Right lung (tissue), 5 donors: ENCODE measurements around the gene FAM111B. TPM values are rescaled to one million over a fixed set of nuclear protein-coding genes. Genes with fewer than 3 reads are reported as not detected.
"Not testable (repeated sequence)": the region's sequence is repeated elsewhere in the genome, so short reads cannot be mapped to it uniquely, and the experiment has no call there.

Source experiments
- DNase-seq, 2 donors: peaks; one replicate each; pipeline ENCODE4 v3.0.0-alpha.2; 2013
- polyA plus RNA-seq, 5 donors: library from polyadenylated mRNA; unstranded; fragments of 120-200 nt; gene quantifications; one replicate each; pipeline versions ENCODE4 v1.2.1 to v1.2.3, GENCODE V29; 2013; ENCODE audit warnings: inconsistent platforms in 1 of 5, low replicate concordance in 1 of 5; ENCODE audit not compliant: insufficient read length in 5 of 5, insufficient read depth in 1 of 5

Gene FAM111B
- polyA plus RNA-seq, 5 donors, result 9.3 to 26.5 (median 14.5) TPM

DNA sequence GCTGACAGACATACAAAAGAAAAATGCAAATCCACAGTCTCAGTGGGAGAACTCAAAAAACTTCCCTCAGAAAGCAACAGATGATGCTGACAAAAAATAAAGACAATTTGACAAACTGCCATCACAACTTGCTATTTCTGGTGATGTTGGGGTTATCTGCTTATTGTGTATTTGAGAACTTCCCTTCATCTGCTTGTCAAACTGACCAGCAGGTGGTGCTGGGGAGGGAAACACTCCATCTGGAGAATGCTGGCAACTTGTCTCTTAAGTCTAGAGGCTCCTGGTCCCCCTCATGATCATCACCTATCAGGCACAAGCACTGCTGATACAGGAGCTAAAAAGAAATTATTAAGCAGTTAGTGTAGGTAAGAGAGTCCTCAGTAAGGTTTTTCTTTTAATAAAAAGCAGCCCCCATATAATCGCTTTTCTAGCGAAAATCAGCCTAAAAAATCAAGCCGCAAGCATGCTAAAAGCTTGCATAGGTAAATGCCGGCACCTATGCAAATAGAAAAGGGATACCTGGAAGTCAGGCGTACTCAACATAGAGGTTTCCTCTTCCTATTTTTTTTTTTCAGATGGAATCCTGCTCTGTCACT, 9.8 kb upstream of the FAM111B start:
- peak in 1 of 2 donors; percentile 21 for DNase-seq

DNA sequence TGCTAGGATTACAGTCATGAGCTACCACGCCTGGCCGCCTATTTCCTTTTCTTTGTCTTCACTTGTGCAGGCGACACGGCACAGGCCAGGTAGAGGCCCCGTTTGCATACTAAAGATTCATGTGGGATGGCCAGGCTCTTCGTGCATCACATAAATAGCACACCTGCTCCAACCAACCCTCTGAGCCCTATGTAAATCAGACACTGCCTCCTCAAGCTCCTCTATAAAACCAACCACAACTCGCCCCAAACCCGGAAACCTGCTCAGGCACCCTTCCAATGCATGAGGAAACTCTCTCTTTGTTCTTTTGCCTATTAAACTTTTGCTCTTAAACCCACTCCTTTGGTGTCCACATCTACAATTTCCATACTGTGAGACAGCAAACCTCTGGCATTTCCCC, 9.1 kb upstream of the FAM111B start:
- not testable (repeated sequence) for DNase-seq

DNA sequence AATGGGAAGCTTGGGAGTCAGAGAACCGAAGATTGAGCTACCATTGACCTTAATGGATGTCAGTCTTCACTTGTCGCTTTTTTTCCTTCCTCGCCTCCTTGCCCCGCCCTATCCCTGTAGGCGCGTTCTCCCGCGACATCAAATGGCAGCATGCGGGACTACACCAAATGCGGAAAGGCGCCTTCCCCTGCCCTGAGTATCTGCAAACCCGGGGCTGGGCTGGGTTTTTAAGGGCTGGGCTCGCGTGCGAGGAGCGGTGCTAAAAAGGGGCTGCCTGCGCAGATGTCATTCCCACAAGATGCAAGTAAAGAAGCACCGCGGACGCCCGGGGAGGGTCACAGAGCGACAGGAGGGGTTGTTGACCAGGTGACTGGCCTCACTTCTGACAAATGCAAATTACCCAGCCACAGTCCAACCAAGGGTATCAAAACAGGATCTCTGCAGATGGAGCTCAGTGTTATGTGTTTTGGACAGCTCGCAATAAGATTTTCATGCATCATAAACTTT, 4.7 kb upstream of the FAM111B start:
- peak in 1 of 2 donors; percentile 28 for DNase-seq

DNA sequence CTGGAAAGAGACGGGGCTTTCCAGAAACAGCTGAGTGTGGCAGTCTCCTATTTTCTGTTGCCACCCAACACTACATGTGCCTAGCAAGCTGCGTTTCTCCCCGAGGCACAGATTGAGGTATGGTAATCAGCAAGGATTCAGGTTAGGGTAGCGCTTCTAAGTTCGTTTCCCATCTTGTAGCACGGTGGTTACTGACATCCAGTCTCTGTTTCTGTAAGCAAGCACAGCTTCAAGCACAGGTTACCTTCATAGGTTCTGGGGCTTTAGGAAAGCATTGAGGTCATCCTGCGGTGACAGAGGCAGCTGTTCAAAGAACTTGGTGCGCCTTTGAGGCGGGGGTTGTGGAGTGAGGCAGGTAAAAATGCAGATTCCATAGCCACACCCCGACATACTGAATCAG, 684 bp downstream of the FAM111B start:
- not testable (repeated sequence) for DNase-seq

DNA sequence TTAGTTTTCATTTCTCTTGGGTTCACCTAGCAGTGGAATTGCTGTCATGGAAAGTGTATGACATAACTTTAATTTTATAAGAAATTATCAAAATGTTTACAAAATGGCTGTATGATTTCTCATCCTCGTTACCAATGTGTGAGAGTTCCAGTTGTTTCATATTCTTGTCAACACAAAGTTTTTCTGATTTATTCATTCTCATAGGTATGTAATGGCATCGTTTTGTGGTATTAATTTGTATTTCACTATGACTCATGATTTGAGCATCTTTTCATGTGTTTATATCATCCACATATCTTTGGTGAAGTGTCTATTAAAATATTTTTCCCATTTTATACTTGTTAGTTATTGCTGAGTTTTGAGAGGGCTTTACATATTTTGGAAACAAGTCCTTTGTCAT, 5.5 kb downstream of the FAM111B start:
- no peak for DNase-seq

DNA sequence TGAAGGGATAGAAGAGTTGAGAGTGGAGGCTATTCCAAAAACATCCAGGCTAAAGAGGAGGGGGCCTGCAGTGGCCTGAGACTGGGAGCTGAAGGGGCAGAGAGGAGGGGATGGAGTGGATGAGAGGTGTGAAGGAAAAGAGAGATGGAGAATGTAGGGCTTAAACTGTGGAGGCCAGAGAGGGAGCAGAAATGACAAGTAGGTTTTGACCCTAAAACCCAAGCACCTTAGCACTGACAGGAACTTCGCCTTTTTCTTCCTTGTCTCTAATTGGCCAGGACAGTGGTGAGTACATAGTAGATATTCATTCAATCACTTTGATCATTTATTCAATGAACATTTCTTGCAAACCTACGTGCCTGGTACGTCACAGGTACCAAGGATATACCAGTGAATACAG, 7.3 kb downstream of the FAM111B start:
- no peak for DNase-seq

DNA sequence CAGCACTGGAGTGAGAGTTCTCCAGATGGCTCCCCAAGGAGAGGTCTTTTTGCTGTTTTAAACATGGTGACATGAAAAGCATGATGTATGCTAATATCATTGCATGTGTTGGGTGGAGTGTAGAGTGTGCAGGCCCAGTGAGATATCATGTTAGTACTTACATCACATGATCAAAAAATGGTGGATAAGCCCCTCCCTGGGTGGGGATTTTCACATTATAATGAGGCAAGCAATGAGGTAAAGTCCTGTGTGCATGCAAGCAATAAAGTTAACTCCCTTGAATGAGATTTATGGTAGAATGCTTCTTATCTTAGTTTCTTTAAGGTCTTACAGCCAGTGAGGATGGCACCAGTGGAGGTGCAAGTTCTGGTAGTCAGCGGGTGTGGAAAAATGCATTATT, 8.5 kb downstream of the FAM111B start:
- DNase-seq, result no peak

DNA sequence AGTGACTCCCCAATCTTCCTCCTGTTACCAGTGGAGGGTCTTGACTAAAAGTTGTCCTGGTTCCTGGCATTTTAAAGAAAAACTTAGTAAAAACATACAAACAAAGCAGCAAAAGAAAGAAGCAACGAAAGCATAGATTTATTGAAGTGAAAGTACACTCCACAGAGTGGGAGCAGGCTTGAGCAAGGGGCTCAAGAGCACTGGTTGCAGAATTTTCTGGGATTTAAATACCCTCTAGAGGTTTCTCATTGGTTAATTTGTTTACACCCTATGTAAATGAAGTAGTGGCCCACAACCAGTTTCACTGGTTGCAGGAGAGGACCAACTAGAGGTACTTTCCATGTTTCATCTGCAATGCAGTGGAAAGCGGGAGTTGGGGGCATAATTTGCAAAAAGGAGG, 10.7 kb downstream of the FAM111B start:
- DNase-seq, result no peak

DNA sequence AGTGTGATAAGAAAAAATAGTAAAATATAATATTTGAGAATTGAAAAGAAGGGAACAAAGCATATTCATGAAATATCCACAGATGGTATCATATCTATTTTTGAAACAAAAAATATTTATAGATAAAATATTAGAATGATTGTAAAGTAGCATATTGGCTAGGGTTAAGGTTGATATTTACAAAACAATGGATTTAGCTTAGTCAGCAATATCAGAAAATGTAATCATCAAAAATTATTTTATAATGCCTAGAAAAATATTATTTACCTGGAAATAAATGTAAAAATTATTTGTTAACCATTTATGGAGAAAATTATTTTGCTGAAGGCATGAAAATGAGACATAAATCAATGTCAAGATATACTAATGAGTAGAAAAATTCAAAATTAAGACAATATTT, 12.8 kb downstream of the FAM111B start:
- no peak for DNase-seq

DNA sequence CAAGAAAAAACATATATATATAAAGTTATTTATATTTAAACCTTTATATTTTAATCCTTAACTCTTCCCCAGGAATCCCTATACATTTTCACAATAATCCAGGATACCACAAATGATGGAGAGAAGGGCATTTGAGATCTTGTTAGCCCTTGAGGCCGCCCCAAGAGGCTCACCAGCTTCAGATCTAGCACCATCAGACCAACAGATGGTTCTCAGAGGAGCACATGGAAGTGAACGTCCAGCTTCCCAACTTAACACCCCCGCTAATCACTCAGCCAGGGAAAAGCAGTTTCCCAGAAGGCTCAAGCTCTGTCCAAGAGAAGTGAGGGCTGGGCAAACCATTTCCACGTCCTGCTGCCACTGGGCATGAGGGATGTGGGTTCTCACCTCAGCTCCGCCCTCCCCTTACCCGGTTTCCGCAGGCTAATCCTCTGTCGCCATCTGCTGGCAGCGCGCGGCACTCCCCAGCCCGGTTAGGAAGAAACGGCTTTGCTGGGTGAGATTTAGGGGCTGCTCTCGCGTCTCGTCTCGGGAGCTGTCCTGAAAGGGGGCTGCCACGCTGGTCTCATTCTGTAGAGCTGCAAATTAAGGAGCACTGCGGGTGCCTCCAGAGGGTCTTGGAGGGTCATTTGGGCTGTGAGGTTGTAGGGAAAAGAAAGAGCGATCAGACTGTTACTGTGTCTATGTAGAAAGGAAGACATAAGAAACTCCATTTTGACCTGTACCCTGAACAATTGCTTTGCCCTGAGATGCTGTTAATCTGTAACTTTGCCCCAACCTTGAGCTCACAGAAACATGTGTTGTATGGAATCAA, 28.8 kb downstream of the FAM111B start:
- DNase-seq, result peak; percentile 64 to 68

DNA sequence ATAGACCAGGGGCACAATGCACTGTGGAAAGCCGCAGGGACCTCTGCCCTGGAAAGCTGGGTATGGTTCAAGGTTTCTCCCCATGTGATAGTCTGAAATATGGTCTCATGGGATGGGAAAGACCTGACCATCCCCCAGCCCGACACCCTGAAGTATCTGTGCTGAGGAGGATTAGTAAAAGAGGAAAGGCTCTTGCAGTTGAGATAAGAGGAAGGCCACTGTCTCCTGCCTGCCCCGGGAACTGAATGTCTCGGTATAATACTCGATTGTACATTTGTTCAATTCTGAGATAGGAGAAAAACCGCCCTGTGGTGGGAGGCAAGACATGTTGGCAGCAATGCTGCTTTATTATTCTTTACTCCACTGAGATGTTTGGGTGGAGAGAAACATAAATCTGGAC, 29.5 kb downstream of the FAM111B start:
- DNase-seq, result not testable (repeated sequence)

DNA sequence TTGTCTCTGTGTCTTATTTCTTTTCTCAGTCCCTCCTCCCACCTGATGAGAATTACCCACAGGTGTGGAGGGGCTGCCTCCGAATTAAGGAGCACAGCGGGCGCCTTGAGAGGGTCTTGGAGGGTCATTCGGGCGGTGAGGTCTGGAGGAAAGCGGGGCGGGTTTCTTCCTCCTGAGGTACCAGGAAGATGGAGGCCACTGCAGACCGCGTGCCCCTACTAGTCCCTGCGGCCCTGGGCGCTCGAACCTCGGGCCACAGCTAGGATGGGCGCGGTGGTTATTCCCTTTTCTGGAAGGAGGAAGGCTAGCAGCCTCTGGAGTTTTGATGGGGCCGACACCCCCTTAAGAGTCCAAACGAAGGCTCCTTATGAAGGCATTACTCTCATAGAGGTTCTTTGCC, 30.2 kb downstream of the FAM111B start:
- no peak for DNase-seq

DNA sequence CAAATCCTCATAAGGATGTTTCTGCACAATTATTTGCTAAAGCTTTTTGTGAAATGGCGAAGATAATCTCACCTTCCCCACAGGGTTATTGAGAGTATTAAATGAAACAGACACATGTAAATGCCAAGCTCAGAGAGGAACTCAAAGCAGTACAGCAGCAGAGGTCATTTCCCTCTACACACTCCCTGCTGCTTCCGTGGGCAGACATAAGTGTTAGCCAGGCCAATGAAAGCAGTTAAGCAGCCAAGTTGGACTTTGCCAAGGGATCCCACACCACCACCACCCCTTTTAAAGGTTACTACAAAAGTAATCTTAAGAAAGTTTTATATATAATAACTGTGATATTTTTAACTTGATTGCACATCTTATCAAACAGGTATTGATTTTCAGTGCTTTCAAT, 31.6 kb downstream of the FAM111B start:
- DNase-seq, result no peak

DNA sequence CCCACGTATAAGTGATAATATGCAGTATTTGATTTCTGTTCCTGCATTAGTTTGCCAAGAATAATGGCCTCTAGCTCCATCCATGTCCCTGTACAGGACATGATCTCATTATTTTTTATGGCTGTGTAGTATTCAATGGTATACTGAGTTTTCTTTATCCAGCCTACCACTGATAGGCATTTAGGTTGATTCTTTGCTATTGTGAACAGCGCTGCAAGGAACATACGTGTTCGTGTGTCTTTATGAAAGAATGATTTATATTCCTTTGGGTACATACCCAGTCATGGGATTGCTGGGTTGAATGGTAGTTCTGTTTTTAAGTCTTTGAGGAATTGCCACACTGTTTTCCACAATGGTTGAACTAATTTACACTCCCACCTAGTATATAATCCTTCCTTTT, 34.2 kb downstream of the FAM111B start:
- no peak for DNase-seq

DNA sequence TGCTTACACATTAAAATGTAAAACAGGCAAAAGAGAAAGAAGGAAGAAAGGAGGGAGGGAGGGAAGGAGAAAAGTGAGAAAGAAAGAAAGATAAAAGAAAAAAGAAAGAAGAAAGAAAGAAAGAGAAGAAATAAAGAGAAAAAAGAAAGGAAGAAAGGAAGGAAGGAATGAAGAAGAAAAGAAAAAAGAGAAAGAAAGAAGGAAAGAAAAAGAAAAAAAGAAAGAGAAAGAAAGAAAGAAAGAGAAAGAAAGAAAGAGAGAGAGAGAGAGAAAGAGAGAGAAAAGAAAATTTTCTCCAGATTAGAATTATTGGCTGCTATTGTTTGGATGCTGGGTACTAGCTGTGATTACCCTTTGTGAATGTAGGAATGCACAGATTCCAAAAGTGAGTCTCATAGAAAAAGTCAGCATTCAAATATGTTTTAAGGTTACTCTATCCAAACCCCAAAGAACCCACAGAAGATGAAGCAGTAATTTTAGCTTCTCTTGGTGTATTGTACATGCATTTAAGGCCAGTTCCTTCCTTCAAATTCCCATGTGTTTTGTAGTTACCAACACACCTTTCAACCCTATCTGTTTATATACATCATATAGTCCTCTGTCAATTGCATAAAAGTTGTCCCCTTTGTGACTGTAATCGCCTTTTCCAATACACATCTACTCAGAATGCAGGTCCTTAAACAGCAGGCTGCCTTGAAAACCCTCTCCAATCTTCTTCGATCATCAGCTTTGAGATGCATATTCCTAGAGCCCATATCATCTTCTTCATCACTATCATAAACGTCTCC, 34.8 kb downstream of the FAM111B start:
- DNase-seq, result no peak

DNA sequence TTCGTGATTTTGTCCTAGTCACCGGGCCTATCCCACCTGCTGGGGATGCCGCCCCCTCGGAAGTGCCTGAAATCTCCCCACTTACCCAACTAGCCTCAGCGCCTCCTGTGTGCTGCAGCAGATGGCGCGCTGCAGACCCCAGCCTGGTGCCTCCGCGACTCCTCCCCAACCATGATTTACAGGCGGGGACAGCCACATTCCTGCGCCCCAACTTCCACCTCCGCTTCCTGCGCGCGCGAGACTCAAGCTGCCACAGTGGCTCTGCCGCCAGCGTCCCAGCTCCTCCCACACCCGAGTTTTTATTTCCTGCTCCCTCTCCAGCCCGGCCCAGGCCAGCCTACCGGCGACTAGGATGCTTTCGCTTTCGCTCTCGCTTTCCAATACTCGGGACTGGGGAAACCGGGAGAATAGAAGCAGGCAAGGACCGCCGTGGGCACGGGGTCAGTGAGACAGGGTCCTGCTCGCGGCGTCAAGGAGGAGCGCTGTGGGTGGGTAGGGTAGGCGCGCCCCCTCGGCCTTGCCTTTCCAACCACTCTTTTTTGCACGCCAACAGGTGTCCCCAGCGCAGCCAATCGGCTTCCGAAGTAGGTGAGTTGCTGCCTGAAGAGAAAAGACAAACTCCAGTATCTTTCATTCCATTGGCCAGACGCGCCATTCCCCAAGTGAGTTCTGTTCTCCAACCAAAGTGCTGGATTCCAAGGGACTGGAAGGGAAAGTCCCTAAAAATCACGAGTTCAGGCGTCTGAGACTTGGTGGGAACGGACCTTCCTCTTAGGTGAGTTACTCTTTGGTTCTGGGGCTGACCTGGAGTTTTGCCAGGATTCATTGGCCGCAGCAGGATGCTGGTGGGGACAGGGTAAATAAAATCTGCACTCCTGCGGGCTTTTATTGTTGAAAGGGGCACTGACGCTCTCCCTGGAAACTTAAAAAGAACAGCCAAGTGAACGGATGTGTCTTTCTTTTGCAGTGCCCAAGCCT, 35.8 kb downstream of the FAM111B start, which contains the start of gene FAM111A:
TSS of gene FAM111A (plus strand) at position 327 of the 978 bp plus-strand sequence. CDS start 6,017 bp downstream, outside the sequence.
- DNase-seq, result peak; percentile 89

DNA sequence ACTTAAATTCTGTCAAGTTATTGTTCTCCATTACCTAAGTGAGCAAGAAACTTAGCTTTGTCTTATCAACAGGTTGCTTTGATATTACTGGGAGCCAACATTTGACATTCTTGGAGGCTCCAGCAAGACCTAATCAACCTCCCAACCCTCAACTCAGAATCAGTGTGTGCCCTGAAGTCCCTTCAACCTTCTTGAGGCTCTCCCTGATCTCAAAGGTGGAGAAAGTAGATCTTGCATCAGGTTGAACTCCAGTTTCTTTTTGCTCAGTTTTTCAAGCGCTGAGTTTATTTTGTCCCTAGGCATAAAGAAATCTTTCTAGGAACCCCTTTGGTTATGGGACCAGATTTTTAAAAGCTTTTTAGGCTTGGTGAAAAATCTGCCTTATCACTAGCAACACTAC, 37.1 kb downstream of the FAM111B start:
- DNase-seq, result peak in 1 of 2 donors; percentile 8

DNA sequence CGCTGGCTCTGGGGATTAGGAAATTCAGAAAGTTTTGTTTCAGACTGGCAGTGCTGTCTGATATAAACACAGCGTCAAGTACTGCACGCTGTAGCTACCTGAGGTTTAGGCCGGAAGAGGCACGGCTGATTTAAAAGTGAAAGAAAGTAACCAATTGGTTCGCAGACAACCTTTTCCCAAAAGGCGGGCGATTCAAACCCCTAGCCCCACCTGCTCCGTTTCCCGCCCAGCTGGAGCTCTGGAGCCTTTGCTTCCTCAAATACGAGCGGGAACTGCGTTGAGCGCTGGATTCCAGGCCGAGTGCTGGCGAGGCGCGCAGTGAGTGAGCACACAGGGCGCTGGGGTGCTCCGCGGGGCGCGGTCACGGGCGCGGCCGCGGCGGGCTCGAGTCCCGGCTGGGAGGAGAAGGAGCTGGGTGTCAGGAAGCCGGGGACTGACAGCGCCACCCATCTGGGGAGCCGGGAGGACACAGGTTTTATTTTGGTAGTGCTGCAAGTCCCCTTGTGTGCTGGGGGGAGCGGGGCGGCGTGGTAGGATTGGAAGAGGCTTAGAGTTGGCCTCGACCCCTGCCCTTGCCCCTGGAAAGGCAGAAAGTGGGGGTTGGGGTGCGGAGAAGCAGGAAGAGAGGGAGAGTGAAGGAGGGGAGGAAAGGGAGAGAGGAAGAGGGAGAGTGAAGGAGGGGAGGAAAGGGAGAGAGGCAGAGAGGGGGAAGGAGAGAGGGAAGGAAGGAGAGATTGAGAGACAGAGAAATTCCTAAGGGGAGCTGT, 37.7 kb downstream of the FAM111B start:
- peak; percentile 79 to 87 for DNase-seq

DNA sequence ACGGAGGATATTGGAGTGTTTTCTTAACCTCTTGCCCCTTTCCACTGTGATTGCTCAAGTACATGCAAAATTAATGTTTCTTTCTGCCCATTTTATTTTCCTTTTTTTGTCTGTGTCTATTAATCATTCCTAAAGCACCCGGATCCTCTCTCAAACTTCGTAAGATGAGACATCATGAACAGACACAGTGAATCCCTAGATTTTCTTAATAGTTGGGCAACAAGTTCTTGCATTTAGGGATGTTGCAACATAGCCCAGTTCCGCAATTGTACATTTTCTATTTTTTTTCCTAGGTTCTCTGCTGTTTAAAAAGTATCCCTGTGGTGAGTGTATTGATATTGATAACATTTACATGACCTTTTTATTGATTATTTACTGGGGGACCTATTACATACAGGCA, 38.5 kb downstream of the FAM111B start:
- peak in 1 of 2 donors; percentile 54 for DNase-seq

DNA sequence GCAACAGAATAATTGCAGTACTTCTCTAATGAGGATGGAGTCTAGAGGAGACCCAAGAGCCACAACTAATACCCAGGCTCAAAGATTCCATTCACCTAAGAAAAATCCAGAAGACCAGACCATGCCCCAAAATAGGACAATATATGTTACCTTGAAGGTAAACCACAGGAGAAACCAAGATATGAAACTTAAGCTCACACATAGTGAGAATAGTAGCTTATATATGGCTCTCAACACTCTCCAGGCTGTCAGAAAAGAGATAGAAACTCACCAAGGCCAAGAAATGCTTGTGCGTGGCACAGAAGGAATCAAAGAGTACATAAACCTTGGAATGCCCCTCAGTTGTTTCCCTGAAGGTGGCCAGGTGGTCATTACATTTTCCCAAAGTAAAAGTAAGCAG, 44.7 kb downstream of the FAM111B start:
- DNase-seq, result no peak
